ENCODE results near the gene USP5. TPM values are rescaled to one million over a fixed set of nuclear protein-coding genes. Genes with fewer than 3 reads are reported as not detected.

USP5 gene
- total and polyA plus RNA-seq, 2 of the 8 experiments (the other 6 are each of a cell fraction or from before 2014, with no cell fraction given) = 66.5 to 148 TPM

- peak overlapping the region; percentile 53 for H2BK5ac ChIP-seq (ENCODE audit: low read depth, low read length)
- no peak overlapping the region for H2BK15ac ChIP-seq (ENCODE audit: low read length)
- no peak overlapping the region for H2AK5ac ChIP-seq (ENCODE audit: low read depth, low read length)
- no peak overlapping the region for H2BK20ac ChIP-seq (ENCODE audit: low read length)
- no peaks in the 10 kb centered on the region for H3K9me3 ChIP-seq (ENCODE audit: insufficient read depth in 2 of 2, low read depth in 1 of 2, low read length in 1 of 2)
- H3K4me3 ChIP-seq (ENCODE audit: extremely low read depth in 1 of 4, insufficient read depth in 2 of 4, low read depth in 3 of 4, low read length in 4 of 4) = peak overlapping the region; percentile 31 to 63 (median 56)
- POLR2A ChIA-PET (ENCODE audit: partially characterized antibody) = interaction anchor here (0.9 to 7.8 kb wide), 24 partner anchors 9 to 71 kb away, joined by 3 to 86 read pairs (median 6); partner anchors contain the start of genes C12orf57, ENO2, LRRC23 and RNU7-1
- H3K27ac ChIP-seq (ENCODE audit: low read depth, low read length) = peak overlapping the region; percentile 76
- 9% methylated on average over 53 of the region's 68 CpGs; no CpG with 5 or more reads in 1 of the 2 experiments for WGBS, 2 experiments (ENCODE audit: extremely low coverage in 1 of 2, insufficient coverage in 1 of 2, insufficient read length in 1 of 2, insufficient replicate concordance in 2 of 2, low coverage in 1 of 2, low lambda C conversion rate in 2 of 2, missing lambda C conversion rate in 1 of 2)
- H3K4ac ChIP-seq (replicated peaks; ENCODE audit: insufficient read length, low read depth, low read length) = no peak overlapping the region
- no peaks in the 10 kb centered on the region for H4K20me1 ChIP-seq (replicated peaks in 1 of 2; ENCODE audit: control insufficient read depth in 1 of 2, insufficient read depth in 2 of 2, low read length in 2 of 2)
- CTCF ChIA-PET (ENCODE audit: partially characterized antibody) = interaction anchor here (0.7 to 5.0 kb wide), 27 partner anchors 9 to 138 kb away, joined by 3 to 84 read pairs (median 5); partner anchors contain the start of genes C12orf57, CDCA3, ENO2 and MLF2
- peak overlapping the region; percentile 10 to 72 (median 66); a peak in 5 of 7 replicates for H3K9ac ChIP-seq (replicated peaks in 1 of 4; ENCODE audit: extremely low read depth in 1 of 4, low read depth in 3 of 4, low read length in 3 of 4)
- no peaks in the 10 kb centered on the region for H3K79me2 ChIP-seq (ENCODE audit: control insufficient read depth in 1 of 2, insufficient read depth in 2 of 2, low read length in 2 of 2)
- no peak overlapping the region for H2BK120ac ChIP-seq (replicated peaks; ENCODE audit: low read depth, low read length)
- no peaks in the 10 kb centered on the region for H3K79me1 ChIP-seq (ENCODE audit: low read depth, low read length)
- no peaks in the 10 kb centered on the region for H3K36me3 ChIP-seq (ENCODE audit: control insufficient read depth in 2 of 4, insufficient read depth in 4 of 4, low read length in 3 of 4)
- peaks cover 0 to 9% (median 2%) of the 10 kb centered on the region in 4 experiments; a peak in 4 of 7 replicates for H3K4me1 ChIP-seq (replicated peaks in 1 of 4; ENCODE audit: control insufficient read depth in 3 of 4, insufficient read depth in 4 of 4, low read length in 3 of 4)
- DNase-seq (ENCODE audit: low read depth in 1 of 2, low spot score in 2 of 2) = peak; percentile 92 to 99
- H3K23me2 ChIP-seq (ENCODE audit: low read depth, low read length) = no peaks in the 10 kb centered on the region
- H4K5ac ChIP-seq (ENCODE audit: insufficient read length, low read depth, low read length) = peak overlapping the region; percentile 60
- no peak overlapping the region for H3K14ac ChIP-seq (ENCODE audit: insufficient read length)
- peak overlapping the region; percentile 71; the same call in 1 of the 2 replicates for H3K18ac ChIP-seq (ENCODE audit: extremely low read depth, low read length)
- no peak overlapping the region for H3K23ac ChIP-seq (ENCODE audit: insufficient read length)
- FAIRE-seq = peak; percentile 45
- H4K8ac ChIP-seq (ENCODE audit: extremely low read depth, insufficient read depth, low read length) = peak overlapping the region; percentile 91; the same call in 1 of the 2 replicates
- no peak overlapping the region for H3K56ac ChIP-seq (replicated peaks; ENCODE audit: insufficient read length, low read depth, low read length)
- peak overlapping the region; percentile 47 to 69 for H3K4me2 ChIP-seq (ENCODE audit: insufficient read depth in 1 of 2, low read depth in 2 of 2, low read length in 2 of 2)
- peak overlapping the region; percentile 2 for H4K91ac ChIP-seq (replicated peaks; ENCODE audit: insufficient read length, low read length)
- H2AFZ ChIP-seq (ENCODE audit: low read length) = peak overlapping the region; percentile 23; the same call in 1 of the 2 replicates
- no peaks in the 10 kb centered on the region for H3K27me3 ChIP-seq (replicated peaks in 1 of 4; ENCODE audit: control insufficient read depth in 3 of 4, extremely low read depth in 1 of 4, insufficient read depth in 3 of 4, low read length in 3 of 4)
- peak overlapping the region; percentile 10; the same call in 1 of the 2 replicates for H2BK12ac ChIP-seq (ENCODE audit: low read depth, low read length)
- peak; percentile 93; the same call in 1 of the 2 replicates for TF ChIP-seq SP4 (IDR thresholded peaks at IDR 0.05; ENCODE audit: low read length)
- TF ChIP-seq FOSL1 (IDR thresholded peaks at IDR 0.05; ENCODE audit: insufficient read depth, low read depth, low read length) = no peak
- TF ChIP-seq SUZ12 (IDR thresholded peaks at IDR 0.05; ENCODE audit: low read length) = no peak
- TF ChIP-seq RAD21 (IDR thresholded peaks at IDR 0.05 in 1 of 2, conservative IDR thresholded peaks at IDR 0.05 in 1 of 2; ENCODE audit: low read depth in 2 of 2, low read length in 2 of 2) = peak; percentile 42 to 61
- no peak for TF ChIP-seq GTF2F1 (IDR thresholded peaks at IDR 0.05; ENCODE audit: borderline replicate concordance, low read depth, low read length)
- TF ChIP-seq ASH2L (IDR thresholded peaks at IDR 0.05; ENCODE audit: low read length) = no peak
- peak; percentile 63 for TF ChIP-seq JUND (IDR thresholded peaks at IDR 0.05; ENCODE audit: low read length)
- no peak for TF ChIP-seq SP2 (IDR thresholded peaks at IDR 0.05; ENCODE audit: low read length)
- TF ChIP-seq EP300 (IDR thresholded peaks at IDR 0.05; ENCODE audit: borderline replicate concordance in 1 of 2, low read depth in 2 of 2, low read length in 2 of 2) = peak in 1 of 2 experiments; percentile 61; a peak in 1 of 3 replicates
- no peak for TF ChIP-seq RNF2 (IDR thresholded peaks at IDR 0.05; ENCODE audit: borderline replicate concordance, low read depth, low read length, missing control alignments, poor library complexity, severe bottlenecking)
Observed at GRCh38 chr12:6890789-6891645, 39.1 kb downstream of the USP5 start.

Data from H1 (cell line).